ENCODE results near the gene TCF12.

Gene TCF12

GRCh38 chr15:56929399-56929798, 11.0 kb downstream of the TCF12 start:
- H3K79me2 ChIP-seq (ENCODE audit: insufficient read depth, low read length): peaks cover 95% of the 10 kb centered on the region
- H3K4me2 ChIP-seq (ENCODE audit: low read length): no peak overlapping the region
- H4K20me1 ChIP-seq (ENCODE audit: insufficient read depth, low read length): no peaks in the 10 kb centered on the region
- no peaks in the 10 kb centered on the region for H3F3A ChIP-seq (ENCODE audit: insufficient read depth, low read length)
- no peak overlapping the region for H2AFZ ChIP-seq (ENCODE audit: low read length)
- peaks cover 39% of the 10 kb centered on the region for H3K4me1 ChIP-seq (ENCODE audit: insufficient read depth, low read length, severe bottlenecking)
- no peak for TF ChIP-seq CTCF (IDR thresholded peaks at IDR 0.05; ENCODE audit: low read length)
- no peak for TF ChIP-seq EZH2 (IDR thresholded peaks at IDR 0.05; ENCODE audit: borderline replicate concordance, low read length)
- H3K36me3 ChIP-seq (ENCODE audit: insufficient read depth, low read length): peaks cover 81% of the 10 kb centered on the region
- no peaks in the 10 kb centered on the region for H3K9me3 ChIP-seq (ENCODE audit: low read length)
- H3K27ac ChIP-seq (ENCODE audit: low read depth, low read length, poor library complexity, severe bottlenecking): no peak overlapping the region
- no peak overlapping the region for H3K9ac ChIP-seq (ENCODE audit: low read length)
- H3K9me2 ChIP-seq (ENCODE audit: low read depth, low read length): no peaks in the 10 kb centered on the region
- H3K27me3 ChIP-seq (ENCODE audit: insufficient read depth, low read length): no peaks in the 10 kb centered on the region
- H3K4me3 ChIP-seq (ENCODE audit: low read depth, low read length, poor library complexity, severe bottlenecking): no peak overlapping the region

- no peak overlapping the region for H2AFZ ChIP-seq (ENCODE audit: low read length)
- H3K9ac ChIP-seq (ENCODE audit: low read length): no peak overlapping the region
- no peak overlapping the region; the same call in 1 of the 2 replicates for H3K4me2 ChIP-seq (ENCODE audit: low read length)
- H3K4me3 ChIP-seq (ENCODE audit: low read depth, low read length, poor library complexity, severe bottlenecking): no peak overlapping the region
- peaks cover 96% of the 10 kb centered on the region for H3K79me2 ChIP-seq (ENCODE audit: insufficient read depth, low read length)
- no peaks in the 10 kb centered on the region for H4K20me1 ChIP-seq (ENCODE audit: insufficient read depth, low read length)
- H3K36me3 ChIP-seq (ENCODE audit: insufficient read depth, low read length): peaks cover 81% of the 10 kb centered on the region
- no peak overlapping the region for H3K27ac ChIP-seq (ENCODE audit: low read depth, low read length, poor library complexity, severe bottlenecking)
- no peaks in the 10 kb centered on the region for H3K9me3 ChIP-seq (ENCODE audit: low read length)
- TF ChIP-seq EZH2 (IDR thresholded peaks at IDR 0.05; ENCODE audit: borderline replicate concordance, low read length) (no peak), CTCF (IDR thresholded peaks at IDR 0.05; ENCODE audit: low read length) (no peak)
- H3K4me1 ChIP-seq (ENCODE audit: insufficient read depth, low read length, severe bottlenecking): peaks cover 39% of the 10 kb centered on the region
- H3K9me2 ChIP-seq (ENCODE audit: low read depth, low read length): no peaks in the 10 kb centered on the region
- no peaks in the 10 kb centered on the region for H3F3A ChIP-seq (ENCODE audit: insufficient read depth, low read length)
- no peaks in the 10 kb centered on the region for H3K27me3 ChIP-seq (ENCODE audit: insufficient read depth, low read length)
Observed at GRCh38 chr15:56929933-56930332, 11.5 kb downstream of the TCF12 start.

DNA sequence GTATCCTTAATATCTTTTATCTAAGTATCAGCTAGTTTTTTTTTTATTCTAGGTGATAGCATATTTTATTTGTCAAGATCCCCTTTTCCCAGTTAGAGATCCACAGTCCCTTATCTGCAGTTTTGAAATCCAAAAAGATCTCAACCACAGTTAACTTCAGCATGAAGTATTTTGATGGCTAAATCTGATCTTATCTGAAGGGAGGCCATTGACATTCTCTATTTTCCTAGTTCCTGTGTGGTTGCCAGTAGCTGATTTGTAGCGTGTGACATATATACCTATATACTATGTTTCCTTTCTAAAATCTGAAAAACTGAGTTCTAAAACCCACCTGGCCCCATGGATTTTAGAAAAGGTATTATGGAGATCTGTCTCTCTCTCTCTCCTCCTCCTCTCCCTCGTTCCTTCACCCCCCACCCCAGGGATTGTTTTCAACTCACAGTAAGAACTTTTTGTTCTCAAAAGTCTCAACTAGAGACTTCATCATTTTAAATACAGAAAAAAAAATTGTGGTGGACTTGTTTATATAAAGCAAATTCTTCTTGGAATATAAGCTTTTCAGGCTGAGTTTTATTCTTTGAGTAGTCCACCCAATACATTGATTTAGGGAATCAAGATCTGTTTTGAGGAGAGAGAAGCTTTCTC, 12.3 kb downstream of the TCF12 start:
- H3K4me2 ChIP-seq (ENCODE audit: low read length): peak overlapping the region; percentile 3; the same call in 1 of the 2 replicates
- peak overlapping the region; percentile 47 for H3K27ac ChIP-seq (ENCODE audit: low read depth, low read length, poor library complexity, severe bottlenecking)
- peaks cover 83% of the 10 kb centered on the region for H3K36me3 ChIP-seq (ENCODE audit: insufficient read depth, low read length)
- no peak overlapping the region; the same call in 1 of the 2 replicates for H3K9ac ChIP-seq (ENCODE audit: low read length)
- H3K27me3 ChIP-seq (ENCODE audit: insufficient read depth, low read length): no peaks in the 10 kb centered on the region
- no peak overlapping the region for H3K4me3 ChIP-seq (ENCODE audit: low read depth, low read length, poor library complexity, severe bottlenecking)
- H3K9me2 ChIP-seq (ENCODE audit: low read depth, low read length): no peaks in the 10 kb centered on the region
- H2AFZ ChIP-seq (ENCODE audit: low read length): no peak overlapping the region
- H3K9me3 ChIP-seq (ENCODE audit: low read length): no peaks in the 10 kb centered on the region
- H3F3A ChIP-seq (ENCODE audit: insufficient read depth, low read length): no peaks in the 10 kb centered on the region
- no peaks in the 10 kb centered on the region for H4K20me1 ChIP-seq (ENCODE audit: insufficient read depth, low read length)
- H3K4me1 ChIP-seq (ENCODE audit: insufficient read depth, low read length, severe bottlenecking): peaks cover 39% of the 10 kb centered on the region
- H3K79me2 ChIP-seq (ENCODE audit: insufficient read depth, low read length): peaks cover 98% of the 10 kb centered on the region
- no peak for TF ChIP-seq EZH2 (IDR thresholded peaks at IDR 0.05; ENCODE audit: borderline replicate concordance, low read length)
- TF ChIP-seq CTCF (IDR thresholded peaks at IDR 0.05; ENCODE audit: low read length): no peak
